SU-DHL-6 (cell line): Measurements from ENCODE around the gene RPL28.

ENCODE experiments used
- H2AFZ ChIP-seq: fragments of 200-600 bp; sonication (generic); 2 replicates; pipeline ENCODE4 v1.6.1; 2014; ENCODE audit warnings: low read depth, mild to moderate bottlenecking, moderate library complexity, mixed read lengths, antibody characterized with exemption, low read length; ENCODE audit not compliant: severe bottlenecking
- H3F3A ChIP-seq: fragments of 200-600 bp; shearing (Covaris generic); 2 replicates; pipeline ENCODE4 v1.6.0; 2016; ENCODE audit warnings: antibody characterized with exemption, mild to moderate bottlenecking; ENCODE audit not compliant: insufficient read depth
- H3K27ac ChIP-seq: fragments of 200-600 bp; sonication (generic); 2 replicates; pipeline ENCODE4 v1.5.1; 2016; ENCODE audit warnings: low read depth, mild to moderate bottlenecking, low read length, moderate library complexity, mixed read lengths
- H3K27me3 ChIP-seq: fragments of 200-600 bp; sonication (generic), shearing (Covaris generic); 2 replicates; pipeline ENCODE4 v1.6.0; 2014; ENCODE audit warnings: mild to moderate bottlenecking, low read length
- H3K36me3 ChIP-seq: fragments of 200-600 bp; sonication (generic); 2 replicates; pipeline ENCODE4 v1.6.1; 2014; ENCODE audit warnings: mild to moderate bottlenecking, low read length, mixed read lengths
- H3K4me2 ChIP-seq: fragments of 300-600, 200-600 bp; shearing (Covaris generic), sonication (generic); 2 replicates; pipeline ENCODE4 v1.6.0; 2014; ENCODE audit warnings: low read length, low read depth, mild to moderate bottlenecking; ENCODE audit not compliant: poor library complexity, severe bottlenecking
- H3K4me3 ChIP-seq: fragments of 200-600 bp; sonication (generic); 2 replicates; pipeline ENCODE4 v1.5.1; 2014; ENCODE audit warnings: antibody characterized with exemption, low read length, mild to moderate bottlenecking, mixed read lengths; ENCODE audit not compliant: insufficient read depth, poor library complexity, severe bottlenecking
- H3K79me2 ChIP-seq: fragments of 200-600 bp; sonication (generic); 2 replicates; pipeline ENCODE4 v1.6.1; 2014; ENCODE audit warnings: mild to moderate bottlenecking, low read length, moderate library complexity; ENCODE audit not compliant: insufficient read depth
- H3K9ac ChIP-seq: fragments of 200-600 bp; sonication (generic); 2 replicates; pipeline ENCODE4 v1.7.0; 2014; ENCODE audit warnings: mild to moderate bottlenecking, low read length
- H3K9me2 ChIP-seq: fragments of 200-600 bp; sonication (generic); replicated peaks from 2 replicates; pipeline ENCODE4 v1.6.1; 2014; ENCODE audit warnings: low read length; ENCODE audit not compliant: insufficient read depth
- H3K9me3 ChIP-seq: fragments of 200-600 bp; sonication (generic); 2 replicates; pipeline ENCODE4 v1.6.1; 2014; ENCODE audit warnings: low read length, mixed read lengths; ENCODE audit not compliant: insufficient read depth
- H4K20me1 ChIP-seq: fragments of 200-600 bp; sonication (generic); 2 replicates; pipeline ENCODE4 v1.6.1; 2014; ENCODE audit warnings: low read depth, mild to moderate bottlenecking, antibody characterized with exemption, low read length, moderate library complexity, mixed read lengths
- EZH2phosphoT487 ChIP-seq: fragments of 200-600 bp; sonication (generic), shearing (Covaris generic); conservative IDR thresholded peaks from 2 replicates; pipeline ENCODE4 v1.6.1; 2018; ENCODE audit warnings: mild to moderate bottlenecking, antibody characterized with exemption, low read length, moderate library complexity, mixed read lengths
- TF ChIP-seq, protein P1 (sequence below): fragments of 200-600 bp; sonication (generic); IDR thresholded peaks from one replicate; pipeline ENCODE4 v1.5.1; 2017; ENCODE audit warnings: antibody characterized with exemption, mild to moderate bottlenecking, low read length, moderate library complexity; ENCODE audit not compliant: insufficient read depth, poor library complexity, severe bottlenecking

The RPL28 gene

DNA sequence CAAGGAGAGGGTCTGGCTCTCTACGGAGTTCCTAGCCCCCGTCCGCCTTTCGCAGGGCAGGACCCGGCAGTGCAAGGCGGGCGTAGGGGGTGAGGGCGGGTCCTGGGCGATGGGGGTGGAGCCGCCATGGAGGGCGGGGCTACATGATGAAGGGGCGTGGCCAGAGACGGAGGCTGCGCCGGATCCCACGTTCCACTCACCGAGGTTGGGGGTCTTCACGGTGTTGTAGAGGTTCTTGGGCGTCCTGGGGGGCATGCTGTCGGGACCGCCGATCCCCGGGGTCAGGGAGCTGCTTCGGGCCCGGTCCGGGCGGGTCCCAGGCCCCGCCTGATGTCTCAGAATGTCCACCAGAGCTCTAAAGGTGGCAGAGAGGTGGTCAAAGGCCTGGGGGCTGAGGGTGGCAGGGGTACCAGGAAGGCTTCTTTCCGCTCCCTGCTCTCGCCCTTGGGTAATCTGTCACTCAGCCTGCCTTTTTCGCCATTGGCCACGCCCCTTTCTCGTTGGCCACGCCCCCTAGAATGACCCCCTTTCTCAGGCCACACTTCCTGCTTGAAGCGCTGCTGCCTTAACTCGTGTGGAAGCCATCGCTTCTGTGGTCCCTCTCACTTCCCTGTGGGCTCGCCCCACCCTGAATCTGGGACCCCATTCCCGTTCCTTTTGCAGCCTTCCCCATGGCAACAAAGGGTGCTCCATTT, 54.8 kb downstream of the RPL28 start:
- Histone ChIP-seq H3K9ac (no peak overlapping the region), H3K4me3 (no peak overlapping the region), H3F3A (no peaks in the 10 kb centered on the region), H3K9me2 (no peaks in the 10 kb centered on the region), H4K20me1 (no peaks in the 10 kb centered on the region), H3K36me3 (no peaks in the 10 kb centered on the region), H2AFZ (no peak overlapping the region), H3K79me2 (no peaks in the 10 kb centered on the region), H3K9me3 (no peaks in the 10 kb centered on the region), H3K27ac (no peak overlapping the region), H3K27me3 (no peaks in the 10 kb centered on the region), H3K4me2 (no peak overlapping the region)
- TF ChIP-seq EZH2phosphoT487, result no peak

DNA sequence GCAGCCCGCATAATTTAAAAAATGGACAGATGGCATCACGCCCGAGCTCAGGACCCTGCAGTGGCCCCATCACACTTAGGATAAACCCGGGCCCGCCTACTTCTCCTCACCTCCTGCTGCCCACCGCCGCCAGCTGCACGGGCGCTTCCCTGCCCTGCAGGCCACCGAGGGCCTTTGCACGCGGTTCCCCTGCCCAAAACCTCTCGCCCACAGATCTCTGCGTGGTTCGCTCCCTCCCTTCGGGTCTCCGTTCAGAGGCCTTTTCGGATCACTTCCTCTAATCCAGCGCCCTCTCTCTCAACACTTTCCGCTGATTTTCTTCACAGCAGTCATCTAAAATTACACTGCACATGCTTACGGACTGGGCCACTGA, 55.6 kb downstream of the RPL28 start:
- Histone ChIP-seq H3K27ac (no peak overlapping the region), H3K27me3 (no peaks in the 10 kb centered on the region), H4K20me1 (no peaks in the 10 kb centered on the region), H3K36me3 (no peaks in the 10 kb centered on the region), H3K9ac (no peak overlapping the region), H3K9me3 (no peaks in the 10 kb centered on the region), H2AFZ (no peak overlapping the region), H3K4me2 (no peak overlapping the region), H3F3A (no peaks in the 10 kb centered on the region), H3K4me3 (no peak overlapping the region), H3K79me2 (no peaks in the 10 kb centered on the region), H3K9me2 (no peaks in the 10 kb centered on the region)
- no peak for TF ChIP-seq EZH2phosphoT487
- TF ChIP-seq, protein P1, sequence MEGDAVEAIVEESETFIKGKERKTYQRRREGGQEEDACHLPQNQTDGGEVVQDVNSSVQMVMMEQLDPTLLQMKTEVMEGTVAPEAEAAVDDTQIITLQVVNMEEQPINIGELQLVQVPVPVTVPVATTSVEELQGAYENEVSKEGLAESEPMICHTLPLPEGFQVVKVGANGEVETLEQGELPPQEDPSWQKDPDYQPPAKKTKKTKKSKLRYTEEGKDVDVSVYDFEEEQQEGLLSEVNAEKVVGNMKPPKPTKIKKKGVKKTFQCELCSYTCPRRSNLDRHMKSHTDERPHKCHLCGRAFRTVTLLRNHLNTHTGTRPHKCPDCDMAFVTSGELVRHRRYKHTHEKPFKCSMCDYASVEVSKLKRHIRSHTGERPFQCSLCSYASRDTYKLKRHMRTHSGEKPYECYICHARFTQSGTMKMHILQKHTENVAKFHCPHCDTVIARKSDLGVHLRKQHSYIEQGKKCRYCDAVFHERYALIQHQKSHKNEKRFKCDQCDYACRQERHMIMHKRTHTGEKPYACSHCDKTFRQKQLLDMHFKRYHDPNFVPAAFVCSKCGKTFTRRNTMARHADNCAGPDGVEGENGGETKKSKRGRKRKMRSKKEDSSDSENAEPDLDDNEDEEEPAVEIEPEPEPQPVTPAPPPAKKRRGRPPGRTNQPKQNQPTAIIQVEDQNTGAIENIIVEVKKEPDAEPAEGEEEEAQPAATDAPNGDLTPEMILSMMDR, result no peak

DNA sequence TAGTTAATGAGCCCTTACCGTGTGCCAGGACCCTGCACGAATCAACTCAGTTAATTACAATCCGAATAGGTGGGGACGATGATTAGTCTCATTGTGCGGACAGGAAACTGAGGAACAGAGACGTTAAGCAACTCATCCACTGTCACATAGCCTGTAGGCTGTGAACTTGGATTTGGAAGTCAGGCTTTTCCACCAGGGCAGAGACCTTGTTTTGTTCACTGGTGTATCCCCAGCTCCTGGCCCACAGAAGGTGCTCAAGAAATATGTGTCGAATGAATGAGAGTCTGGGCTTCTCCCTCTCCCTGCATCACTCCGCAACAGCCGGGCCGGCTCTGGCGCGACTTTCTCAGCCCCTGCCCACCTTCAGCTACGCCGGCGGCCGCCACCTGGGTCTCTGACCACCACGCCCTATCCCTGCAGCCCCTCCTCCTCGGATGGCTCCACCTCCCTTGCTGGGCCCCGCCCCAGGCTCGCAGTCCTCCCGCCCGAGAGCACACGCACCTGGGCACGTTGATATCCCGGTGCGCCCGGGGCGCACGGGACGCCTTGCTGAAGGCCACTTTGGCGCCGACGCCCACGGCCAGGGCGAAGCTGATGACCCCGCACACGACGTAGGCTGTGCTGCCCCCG, 56.1 kb downstream of the RPL28 start:
- Histone ChIP-seq H2AFZ (no peak overlapping the region), H3K27me3 (no peaks in the 10 kb centered on the region), H3K4me3 (no peak overlapping the region)

More for the DNA sequence above, 56.1 kb downstream of the RPL28 start:
- TF ChIP-seq, protein P1, result no peak
- no peak for TF ChIP-seq EZH2phosphoT487
- H3K9me3 ChIP-seq, result no peaks in the 10 kb centered on the region
- H3K27ac ChIP-seq, result no peak overlapping the region
- H3K9ac ChIP-seq, result no peak overlapping the region
- no peaks in the 10 kb centered on the region for H3K79me2 ChIP-seq
- no peaks in the 10 kb centered on the region for H3K9me2 ChIP-seq
- H4K20me1 ChIP-seq, result no peaks in the 10 kb centered on the region
- H3K36me3 ChIP-seq, result no peaks in the 10 kb centered on the region
- H3F3A ChIP-seq, result 0 out of 2 replicates have a peak, but pooled peaks cover under 1% of the 10 kb centered on the region
- no peak overlapping the region for H3K4me2 ChIP-seq
